HG03066 (cell line): ENCODE data around the gene MCCD1.
"Not testable (repeated sequence)": the region's sequence is repeated elsewhere in the genome, so short reads cannot be mapped to it uniquely, and the experiment has no call there.

Experiments used
- ATAC-seq: cut with Tn5 transposase; IDR thresholded peaks from one replicate; pipeline ENCODE4 v1.9.1; 2021; ENCODE audit warnings: low read depth; ENCODE audit not compliant: unreplicated experiment

The MCCD1 gene

DNA sequence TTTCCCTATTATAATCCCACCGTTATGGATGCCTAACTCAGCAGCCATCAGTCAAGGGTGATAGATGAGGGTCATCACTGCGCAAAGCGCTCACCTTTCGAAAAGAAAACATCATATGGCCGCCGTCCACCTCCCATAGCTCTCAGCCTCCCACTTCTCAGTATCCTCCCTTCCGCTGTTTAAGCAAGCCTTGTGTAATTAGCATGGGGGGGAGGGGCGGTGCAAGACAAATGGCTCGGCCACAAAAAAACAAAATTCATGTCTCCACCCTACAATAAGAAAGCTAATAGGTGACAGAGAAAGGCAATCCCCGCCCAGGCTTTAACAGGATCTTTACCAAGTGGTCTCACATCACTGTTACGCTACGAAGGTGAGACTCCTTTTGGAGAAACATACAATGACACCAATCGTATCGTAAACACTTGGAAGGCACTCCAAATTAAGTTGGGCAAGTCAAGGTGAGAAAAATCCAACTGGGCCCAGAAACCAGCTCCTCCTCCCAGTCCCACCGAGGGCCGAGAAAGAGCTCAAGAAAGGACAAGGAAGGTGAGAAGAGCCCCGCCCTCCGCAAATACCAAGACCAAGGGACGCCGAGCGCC lies 12.4 kb downstream of the MCCD1 start:
- no peak for ATAC-seq

- ATAC-seq, result peak; percentile 65
Measured at GRCh38 chr6:31541658-31542521, 13.1 kb downstream of the MCCD1 start, which contains the start of gene DDX39B. Gene DDX39B (minus strand): TSS chr6:31542003. CDS start chr6:31540532, 1,471 bp downstream.

DNA sequence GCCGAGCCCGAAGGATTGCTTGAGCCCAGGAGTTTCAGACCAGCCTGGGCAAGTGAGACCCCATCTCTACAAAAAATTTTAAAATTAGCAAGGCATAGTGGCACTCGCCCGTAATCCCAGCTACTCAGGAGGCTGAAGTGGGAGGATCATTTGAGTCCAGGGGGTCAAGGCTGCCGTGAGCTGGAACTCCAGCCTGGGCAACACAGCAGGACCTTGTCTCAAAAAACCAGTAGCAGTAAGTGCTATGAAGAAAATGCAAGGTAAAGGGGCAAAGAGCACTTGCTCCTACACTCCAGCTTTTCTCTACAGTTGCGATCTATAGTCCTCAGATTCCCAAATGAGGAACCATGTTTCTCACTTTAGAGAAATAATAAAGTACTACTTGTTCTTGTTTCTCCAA lies 14.9 kb downstream of the MCCD1 start:
- ATAC-seq, result no peak

DNA sequence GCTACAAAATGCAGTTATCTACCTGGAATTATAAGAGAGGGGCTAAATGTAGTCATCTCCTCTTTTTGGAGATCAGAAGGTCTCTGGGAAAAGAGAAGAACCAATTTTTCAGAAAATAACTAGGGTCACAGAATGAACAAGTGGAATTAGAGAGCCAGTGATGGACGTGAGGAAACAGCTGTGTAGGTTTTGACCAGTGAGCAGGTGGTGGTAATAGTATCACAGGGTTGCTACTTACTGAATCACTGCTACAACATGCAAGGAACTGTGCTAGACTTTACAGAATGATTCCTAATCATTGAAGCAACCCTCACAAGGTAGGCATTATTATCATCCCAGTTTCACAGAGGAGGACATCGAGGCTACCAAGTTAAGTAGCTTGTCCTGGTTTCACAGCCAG lies 15.9 kb downstream of the MCCD1 start:
- ATAC-seq, result no peak

- ATAC-seq, result no peak
Measured at GRCh38 chr6:31545291-31545690, 16.5 kb downstream of the MCCD1 start.

GRCh38 chr6:31546339-31546957 lies 17.7 kb downstream of the MCCD1 start, which contains the start of gene ATP6V1G2:
Gene ATP6V1G2 (minus strand): TSS chr6:31546608. CDS start chr6:31546559, 49 bp downstream.
- no peak for ATAC-seq

DNA sequence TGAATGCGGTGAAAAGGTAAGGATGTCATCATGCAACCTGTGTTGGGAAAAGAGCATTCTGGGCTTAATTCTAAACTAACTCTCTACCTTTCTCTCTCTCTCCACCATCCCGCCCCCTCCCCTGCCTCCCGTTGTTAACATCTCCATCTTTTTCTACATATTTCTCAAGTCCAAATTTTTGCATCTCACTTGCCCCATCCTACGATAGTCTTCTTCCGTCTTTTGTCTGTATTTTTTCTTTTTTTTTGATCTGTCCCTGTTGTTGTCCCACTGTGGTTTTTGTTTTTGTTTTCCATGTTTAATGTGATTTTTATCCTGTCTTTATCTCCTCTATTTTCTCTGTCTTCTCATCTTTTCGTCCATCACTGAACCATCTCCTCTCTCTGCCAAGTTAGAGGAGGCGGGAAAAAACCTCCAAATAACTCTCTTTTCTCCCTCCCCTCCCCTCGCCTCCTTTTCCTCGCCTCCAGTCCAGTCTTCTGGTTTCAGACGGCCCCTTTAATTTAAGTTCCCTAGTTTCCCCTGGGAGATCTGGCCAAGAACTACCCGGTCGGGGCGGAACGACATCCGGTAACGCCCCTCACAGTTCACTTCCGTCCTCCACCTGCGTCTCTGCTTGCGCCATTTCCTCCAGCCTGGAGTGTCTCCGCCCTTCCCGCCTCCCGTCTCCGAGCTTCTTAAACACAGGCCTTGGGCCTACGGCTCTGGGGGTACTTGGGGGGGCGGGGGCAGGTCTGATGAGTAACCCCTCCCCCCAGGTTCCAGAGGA lies 18.4 kb downstream of the MCCD1 start, which contains the start of gene NFKBIL1:
Gene NFKBIL1 (plus strand): TSS at position 651 of the 769 bp plus-strand sequence. CDS start 87 bp downstream, at position 738.
- peak; percentile 58 for ATAC-seq

GRCh38 chr6:31547727-31548543 lies 19.2 kb downstream of the MCCD1 start:
- no peak for ATAC-seq

DNA sequence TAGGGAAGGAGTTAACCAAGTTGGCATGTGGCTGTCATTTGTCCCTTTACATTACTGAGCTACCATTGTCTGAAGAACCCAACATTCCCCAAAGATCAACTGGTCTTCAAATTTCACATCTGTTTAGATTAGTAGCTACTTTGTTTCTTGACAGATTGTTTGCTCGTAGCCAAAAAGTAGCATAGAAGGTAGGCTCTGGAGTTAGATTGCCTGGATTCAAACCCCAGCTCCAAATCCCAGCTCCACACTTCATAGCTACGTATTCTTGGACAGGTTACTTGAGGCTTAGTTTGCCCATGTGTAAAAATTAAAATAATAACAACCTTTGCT lies 19.7 kb downstream of the MCCD1 start:
- no peak for ATAC-seq

- ATAC-seq, result not testable (repeated sequence)
Measured at GRCh38 chr6:31551371-31551770, 22.6 kb downstream of the MCCD1 start.

DNA sequence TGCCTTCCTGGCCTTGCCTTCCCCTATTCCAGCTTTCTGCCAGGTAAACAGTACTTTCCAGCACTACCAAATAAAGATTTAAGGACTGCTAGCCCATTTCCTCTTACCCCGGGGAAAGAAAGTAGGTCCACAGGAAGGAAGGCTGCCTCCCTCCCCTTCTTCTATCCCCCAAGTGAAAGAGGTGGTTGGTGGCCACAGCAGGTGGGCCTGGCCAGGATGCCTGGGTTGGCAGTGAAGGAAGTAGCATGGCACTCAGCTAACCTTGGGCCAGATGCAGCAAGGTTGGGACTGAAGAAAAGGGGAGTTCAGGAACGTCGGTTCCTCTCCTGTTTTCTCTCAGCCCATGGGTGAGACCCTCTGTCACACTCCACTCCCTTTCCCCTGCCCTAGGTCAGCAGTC lies 27.5 kb downstream of the MCCD1 start:
- no peak for ATAC-seq

- ATAC-seq, result no peak
Measured at GRCh38 chr6:31557443-31558317, 28.9 kb downstream of the MCCD1 start.

GRCh38 chr6:31558318-31558625 lies 29.5 kb downstream of the MCCD1 start:
- no peak for ATAC-seq

DNA sequence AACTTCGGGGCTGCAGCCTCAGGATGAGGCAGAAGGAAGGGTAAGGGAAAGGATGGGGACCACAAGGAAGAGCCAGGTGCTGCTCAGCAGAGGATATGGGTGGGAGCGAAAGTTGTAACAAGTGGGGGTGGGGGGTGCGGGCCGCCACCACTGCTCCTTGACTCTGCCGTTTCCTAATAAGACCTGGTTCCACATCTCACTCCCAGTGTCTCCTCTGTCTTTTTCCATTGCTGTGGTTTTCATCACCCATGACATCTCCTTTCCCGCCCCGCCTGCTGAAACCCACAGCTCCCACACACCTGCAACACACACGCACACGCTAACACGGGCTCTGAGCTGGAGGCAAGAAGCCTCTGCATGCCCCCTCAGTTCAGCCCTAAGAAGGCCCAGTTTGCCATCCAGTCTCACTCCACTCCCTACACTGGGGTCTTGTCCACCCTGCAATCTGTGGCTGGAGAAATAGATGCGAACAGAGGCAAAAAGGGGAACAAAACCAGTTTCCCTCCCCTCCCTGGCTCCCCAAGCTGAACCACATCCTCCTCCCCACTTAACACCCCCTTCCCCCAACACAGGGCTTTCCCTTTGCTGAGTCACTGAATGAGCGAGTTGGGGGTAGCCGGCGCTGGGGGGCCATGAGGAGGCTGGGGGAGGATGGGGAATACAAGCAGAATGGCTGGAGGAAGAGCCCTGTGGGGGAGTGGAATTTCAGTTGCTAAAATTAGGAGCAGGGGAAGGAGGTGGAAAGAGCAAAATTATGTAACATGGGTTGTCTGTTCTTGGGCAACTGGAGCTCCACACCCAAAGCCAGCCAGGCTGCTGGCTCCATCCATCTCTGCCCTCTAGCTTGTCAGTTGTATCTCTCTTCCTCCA lies 30.1 kb downstream of the MCCD1 start:
- no peak for ATAC-seq

GRCh38 chr6:31559606-31559957 lies 30.8 kb downstream of the MCCD1 start:
- ATAC-seq, result no peak

DNA sequence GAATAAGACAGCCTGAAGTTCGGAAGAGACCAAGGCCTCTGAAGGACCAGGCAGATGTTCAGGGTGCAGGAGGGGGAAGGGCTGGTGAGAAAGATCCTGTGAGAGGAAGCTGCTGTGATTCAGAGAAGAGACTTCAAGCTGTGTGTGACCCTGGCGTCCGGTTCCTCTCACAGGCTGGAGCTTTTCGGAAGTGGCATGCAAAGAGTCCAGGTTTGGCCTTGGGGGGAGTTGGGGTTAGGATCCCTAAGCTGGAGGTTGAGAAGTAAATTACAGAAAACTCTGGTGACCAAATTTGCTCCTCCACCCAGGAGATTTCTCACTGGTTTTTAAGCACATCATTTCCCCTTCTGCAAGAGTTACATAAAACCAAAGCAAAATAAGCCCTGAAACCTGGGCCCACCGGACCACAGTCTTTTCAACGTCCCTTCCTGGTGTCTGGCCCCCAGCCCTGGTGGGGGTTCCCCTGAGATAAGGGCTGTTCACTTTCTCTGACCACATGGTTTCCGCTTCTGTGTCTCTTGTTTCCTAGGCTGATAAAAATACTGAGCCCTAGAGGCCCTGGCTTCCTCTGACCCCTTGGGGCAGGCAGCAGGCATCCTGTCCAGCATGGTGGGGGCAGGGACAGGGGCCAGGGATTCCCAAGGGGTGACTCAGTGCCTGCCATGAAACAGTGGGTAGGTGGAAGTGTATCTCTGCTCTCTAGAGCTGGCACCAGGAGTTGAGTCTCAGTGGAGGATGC lies 31.4 kb downstream of the MCCD1 start:
- ATAC-seq, result peak; percentile 67

GRCh38 chr6:31560697-31561058 lies 31.9 kb downstream of the MCCD1 start:
- ATAC-seq, result no peak
